ENCODE measurements around the gene CAPN11. TPM values are rescaled to one million over a fixed set of nuclear protein-coding genes. Genes with fewer than 3 reads are reported as not detected.
"Not testable (repeated sequence)": the region's sequence is repeated elsewhere in the genome, so short reads cannot be mapped to it uniquely, and the experiment has no call there.

Gene CAPN11
- total RNA-seq, 1 donor from 2014 or later, result not detected

DNA sequence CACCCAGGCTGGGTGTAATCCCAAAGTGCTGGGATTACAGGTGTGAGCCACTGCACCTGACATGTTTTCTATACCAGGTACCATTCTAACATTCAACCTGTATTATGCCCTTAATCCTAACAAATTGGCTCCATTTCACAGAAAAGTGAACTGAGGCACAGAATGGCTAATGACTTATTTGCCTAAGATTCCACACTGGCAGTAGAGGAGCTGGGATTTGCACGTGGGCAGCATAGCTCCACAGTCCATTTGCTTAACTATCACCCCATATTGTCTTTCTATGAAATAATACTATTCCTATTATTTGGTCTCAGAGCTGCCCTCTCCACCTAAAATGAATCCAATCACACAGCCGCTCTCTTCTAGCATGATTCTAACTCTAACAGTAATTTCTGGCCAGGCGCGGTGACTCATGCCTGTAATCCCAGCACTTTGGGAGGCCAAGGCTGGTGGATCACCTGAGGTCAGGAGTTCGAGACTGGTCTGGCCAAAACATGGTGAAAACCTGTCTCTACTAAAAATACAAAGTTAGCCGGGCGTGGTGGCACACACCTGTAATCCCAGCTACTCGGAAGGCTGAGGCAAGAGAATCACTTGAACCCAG, 34.8 kb downstream of the CAPN11 start:
- Mint-ChIP-seq H3K27ac (ENCODE audit: unreplicated experiment) (no peak overlapping the region), H3K9me3 (ENCODE audit: unreplicated experiment) (no peaks in the 10 kb centered on the region)

DNA sequence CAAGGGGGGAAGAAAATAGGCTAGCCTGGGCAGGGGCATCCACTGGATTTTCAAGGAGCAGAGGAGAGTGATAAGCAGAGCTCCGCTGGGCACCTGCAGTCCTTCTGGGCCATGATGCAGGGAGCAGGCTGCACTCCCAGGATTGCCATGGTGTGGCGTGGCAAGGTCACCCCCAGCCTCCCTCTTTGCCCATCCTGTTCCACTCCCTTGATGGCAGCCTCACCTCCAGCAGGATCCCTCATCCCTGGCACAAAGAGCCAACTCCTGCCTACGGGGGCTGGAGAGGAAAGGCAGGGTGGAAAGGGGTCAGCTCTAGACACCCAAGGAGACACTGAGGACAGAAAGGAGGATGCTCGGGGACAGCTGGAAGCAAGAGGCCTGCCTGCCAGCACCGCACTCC, 35.7 kb downstream of the CAPN11 start:
- no peaks in the 10 kb centered on the region for H3K9me3 Mint-ChIP-seq (ENCODE audit: unreplicated experiment)
- H3K4me3 Mint-ChIP-seq (ENCODE audit: unreplicated experiment), result peak overlapping the region; percentile 25
- H3K27ac Mint-ChIP-seq (ENCODE audit: unreplicated experiment), result no peak overlapping the region
- H3K36me3 Mint-ChIP-seq (ENCODE audit: unreplicated experiment), result no peaks in the 10 kb centered on the region
- DNase-seq, result no peak
- TF ChIP-seq, protein P1, sequence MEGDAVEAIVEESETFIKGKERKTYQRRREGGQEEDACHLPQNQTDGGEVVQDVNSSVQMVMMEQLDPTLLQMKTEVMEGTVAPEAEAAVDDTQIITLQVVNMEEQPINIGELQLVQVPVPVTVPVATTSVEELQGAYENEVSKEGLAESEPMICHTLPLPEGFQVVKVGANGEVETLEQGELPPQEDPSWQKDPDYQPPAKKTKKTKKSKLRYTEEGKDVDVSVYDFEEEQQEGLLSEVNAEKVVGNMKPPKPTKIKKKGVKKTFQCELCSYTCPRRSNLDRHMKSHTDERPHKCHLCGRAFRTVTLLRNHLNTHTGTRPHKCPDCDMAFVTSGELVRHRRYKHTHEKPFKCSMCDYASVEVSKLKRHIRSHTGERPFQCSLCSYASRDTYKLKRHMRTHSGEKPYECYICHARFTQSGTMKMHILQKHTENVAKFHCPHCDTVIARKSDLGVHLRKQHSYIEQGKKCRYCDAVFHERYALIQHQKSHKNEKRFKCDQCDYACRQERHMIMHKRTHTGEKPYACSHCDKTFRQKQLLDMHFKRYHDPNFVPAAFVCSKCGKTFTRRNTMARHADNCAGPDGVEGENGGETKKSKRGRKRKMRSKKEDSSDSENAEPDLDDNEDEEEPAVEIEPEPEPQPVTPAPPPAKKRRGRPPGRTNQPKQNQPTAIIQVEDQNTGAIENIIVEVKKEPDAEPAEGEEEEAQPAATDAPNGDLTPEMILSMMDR (IDR thresholded peaks at IDR 0.05; ENCODE audit: partially characterized antibody, unreplicated experiment), result no peak
- no peaks in the 10 kb centered on the region for H3K4me1 Mint-ChIP-seq (ENCODE audit: low read depth, unreplicated experiment)
- H3K27me3 Mint-ChIP-seq (ENCODE audit: unreplicated experiment), result no peaks in the 10 kb centered on the region

More for the DNA sequence above, 34.8 kb downstream of the CAPN11 start:
- H3K4me1 Mint-ChIP-seq (ENCODE audit: low read depth, unreplicated experiment), result no peaks in the 10 kb centered on the region
- no peak overlapping the region for H3K4me3 Mint-ChIP-seq (ENCODE audit: unreplicated experiment)
- H3K27me3 Mint-ChIP-seq (ENCODE audit: unreplicated experiment), result no peaks in the 10 kb centered on the region
- DNase-seq, result no peak
- TF ChIP-seq, protein P1 (IDR thresholded peaks at IDR 0.05; ENCODE audit: partially characterized antibody, unreplicated experiment), result no peak
- no peaks in the 10 kb centered on the region for H3K36me3 Mint-ChIP-seq (ENCODE audit: unreplicated experiment)

DNA sequence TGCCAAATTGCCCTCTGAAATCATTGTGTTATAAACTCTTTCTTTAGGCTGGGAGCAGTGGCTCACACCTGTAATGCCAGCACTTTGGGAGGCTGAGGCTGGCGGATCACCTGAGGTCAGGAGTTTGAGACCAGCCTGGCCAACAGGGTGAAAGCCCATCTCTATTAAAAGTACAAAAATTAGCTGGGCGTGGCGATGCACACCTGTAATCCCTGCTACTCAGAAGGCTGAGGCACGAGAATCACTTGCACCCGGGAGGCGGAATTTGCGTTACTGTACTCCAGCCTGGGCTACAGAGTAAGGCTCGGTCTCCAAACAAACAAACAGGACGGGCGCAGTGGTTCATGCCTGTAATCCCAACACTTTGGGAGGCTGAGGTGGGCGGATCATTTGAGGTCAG, 37.7 kb downstream of the CAPN11 start:
- H3K27ac Mint-ChIP-seq (ENCODE audit: unreplicated experiment); H3K27me3 Mint-ChIP-seq (ENCODE audit: unreplicated experiment); H3K36me3 Mint-ChIP-seq (ENCODE audit: unreplicated experiment); H3K4me3 Mint-ChIP-seq (ENCODE audit: unreplicated experiment); H3K9me3 Mint-ChIP-seq (ENCODE audit: unreplicated experiment); H3K4me1 Mint-ChIP-seq (ENCODE audit: low read depth, unreplicated experiment); DNase-seq: not testable (repeated sequence)

DNA sequence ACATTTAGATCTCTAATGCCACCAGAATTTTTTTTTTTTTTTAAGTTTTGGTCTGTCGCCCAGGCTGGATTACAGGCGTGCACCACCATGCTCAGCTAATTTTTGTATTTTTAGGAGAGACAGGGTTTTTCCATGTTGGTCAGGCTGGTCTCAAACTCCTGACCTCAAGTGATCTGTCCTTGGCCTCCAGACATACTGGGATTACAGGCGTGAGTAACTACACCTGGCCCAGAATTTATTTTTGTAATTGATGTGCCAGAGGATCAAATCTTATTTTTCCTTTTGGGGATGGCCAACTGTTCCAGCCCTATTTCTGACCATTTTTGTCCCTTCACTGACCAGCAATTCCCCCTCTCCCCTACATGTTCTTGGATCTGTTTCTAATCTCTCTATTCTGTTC, 40.1 kb downstream of the CAPN11 start:
- no peaks in the 10 kb centered on the region for H3K27me3 Mint-ChIP-seq (ENCODE audit: unreplicated experiment)
- no peaks in the 10 kb centered on the region for H3K9me3 Mint-ChIP-seq (ENCODE audit: unreplicated experiment)
- TF ChIP-seq, protein P1 (IDR thresholded peaks at IDR 0.05; ENCODE audit: partially characterized antibody, unreplicated experiment), result no peak
- H3K4me1 Mint-ChIP-seq (ENCODE audit: low read depth, unreplicated experiment), result peaks cover 11% of the 10 kb centered on the region
- no peak overlapping the region for H3K27ac Mint-ChIP-seq (ENCODE audit: unreplicated experiment)
- no peak for DNase-seq
- H3K4me3 Mint-ChIP-seq (ENCODE audit: unreplicated experiment), result no peak overlapping the region
- no peaks in the 10 kb centered on the region for H3K36me3 Mint-ChIP-seq (ENCODE audit: unreplicated experiment)

DNA sequence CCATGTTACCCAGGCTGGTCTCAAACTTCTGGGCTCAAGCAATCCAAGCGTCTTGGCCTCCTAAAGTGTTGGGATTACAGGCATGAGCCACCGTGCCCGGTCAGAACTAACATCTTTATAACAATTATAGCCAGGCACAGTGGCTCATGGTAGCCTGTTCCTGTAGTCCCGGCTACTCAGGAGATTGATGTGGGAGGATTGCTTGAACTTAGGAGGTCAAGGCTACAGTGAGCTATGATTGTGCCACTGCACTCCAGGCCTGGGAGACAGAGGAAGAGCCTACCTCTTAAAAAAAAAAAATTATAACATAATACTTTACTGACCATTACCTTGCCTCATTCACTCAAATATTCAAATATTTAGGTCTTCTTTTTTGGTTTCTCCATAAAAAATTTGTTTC, 41.3 kb downstream of the CAPN11 start:
- no peak overlapping the region for H3K4me3 Mint-ChIP-seq (ENCODE audit: unreplicated experiment)
- H3K4me1 Mint-ChIP-seq (ENCODE audit: low read depth, unreplicated experiment), result peaks cover 11% of the 10 kb centered on the region
- H3K9me3 Mint-ChIP-seq (ENCODE audit: unreplicated experiment), result no peaks in the 10 kb centered on the region
- H3K36me3 Mint-ChIP-seq (ENCODE audit: unreplicated experiment), result no peaks in the 10 kb centered on the region
- no peak for DNase-seq
- no peak overlapping the region for H3K27ac Mint-ChIP-seq (ENCODE audit: unreplicated experiment)
- no peaks in the 10 kb centered on the region for H3K27me3 Mint-ChIP-seq (ENCODE audit: unreplicated experiment)
- TF ChIP-seq, protein P1 (IDR thresholded peaks at IDR 0.05; ENCODE audit: partially characterized antibody, unreplicated experiment), result no peak

All from glutamatergic neuron (in vitro differentiated cells).